Peyer's patch (tissue), 4 donors: ENCODE results near the gene SEC14L5. TPM values are rescaled to one million over a fixed set of nuclear protein-coding genes. Genes with fewer than 3 reads are reported as not detected.

Source experiments
- DNase-seq, 3 donors: peaks; one replicate each; pipeline ENCODE4 v3.0.0-alpha.2; 2017 to 2019
- H3K27ac ChIP-seq, 4 donors: fragments of 200-600 bp; sonication (generic); one replicate each; pipeline ENCODE4 v1.5.1; 2016 to 2019
- H3K27me3 ChIP-seq, 2 donors: fragments of 200-600 bp; sonication (generic); one replicate each; pipeline ENCODE4 v1.5.1; 2019
- H3K36me3 ChIP-seq, 3 donors: fragments of 200-600 bp; sonication (generic); one replicate each; pipeline ENCODE4 v1.5.1; 2016 to 2019
- H3K4me1 ChIP-seq, 4 donors: fragments of 200-600 bp; sonication (generic); one replicate each; pipeline ENCODE4 v1.5.1; 2016 to 2019
- H3K4me3 ChIP-seq, 4 donors: fragments of 200-600 bp; sonication (generic); 1 replicate in 3 of 4; 2 replicates in 1 of 4; pipeline ENCODE4 v1.5.1; 2016 to 2019; ENCODE audit warnings: mild to moderate bottlenecking in 1 of 4
- H3K9me3 ChIP-seq, 4 donors: fragments of 200-600 bp; sonication (generic); one replicate each; pipeline ENCODE4 v1.5.1; 2016 to 2019; ENCODE audit warnings: mild to moderate bottlenecking in 1 of 4
- CTCF ChIP-seq, 6 experiments: fragments of 450-650 bp in 4 of 6; fragments of 200-600 bp in 2 of 6; sonication (generic) in 1 of 6; IDR thresholded peaks; one replicate each; pipeline ENCODE4 v1.5.1; 2017 to 2019; ENCODE audit warnings: antibody characterized with exemption in 6 of 6, mild to moderate bottlenecking in 3 of 6, moderate library complexity in 1 of 6
- POLR2A ChIP-seq, 2 donors: fragments of 450-650 bp; IDR thresholded peaks; one replicate each; pipeline ENCODE4 v1.5.1; 2017; ENCODE audit warnings: antibody characterized with exemption in 2 of 2, mild to moderate bottlenecking in 2 of 2, moderate library complexity in 2 of 2
- total RNA-seq, 4 donors: library from RNA; depleted of rRNA; stranded (reverse); fragments of >200 nt; gene quantifications; one replicate each; pipeline ENCODE4 v1.1.0, GENCODE V29; 2016

SEC14L5 gene
- total RNA-seq, 4 donors from 2014 or later, result 0.13 to 2.0 (median 1.1) TPM

DNA sequence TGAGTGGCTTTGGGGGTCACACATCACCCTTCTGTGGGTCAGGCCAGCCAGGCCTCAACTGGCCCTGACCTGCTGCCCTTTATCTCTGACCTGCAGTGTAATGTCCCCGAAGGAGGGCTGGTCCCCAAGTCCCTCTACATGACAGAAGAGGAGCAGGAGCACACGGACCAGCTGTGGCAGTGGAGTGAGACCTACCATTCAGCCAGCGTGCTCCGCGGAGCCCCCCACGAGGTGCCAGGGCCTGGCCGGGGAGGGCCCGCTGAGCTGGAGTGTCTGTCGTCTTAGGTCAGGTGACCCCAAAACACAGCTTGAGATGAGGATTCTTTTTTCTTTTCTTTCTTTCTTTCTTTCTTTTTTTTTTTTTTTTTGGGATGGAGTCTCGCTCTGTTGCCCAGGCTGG is 49.1 kb downstream of the SEC14L5 start:
- Histone ChIP-seq H3K36me3 (no peaks in the 10 kb centered on the region), H3K4me1 (no peaks in the 10 kb centered on the region), H3K27ac (no peak overlapping the region), H3K27me3 (no peaks in the 10 kb centered on the region), H3K9me3 (no peaks in the 10 kb centered on the region), H3K4me3 (no peak overlapping the region)
- no peak for DNase-seq
- TF ChIP-seq CTCF (IDR thresholded peaks at IDR 0.05) (no peak), POLR2A (IDR thresholded peaks at IDR 0.05) (no peak)

GRCh38 chr16:5008311-5008731 is 50.2 kb downstream of the SEC14L5 start:
- Histone ChIP-seq H3K27ac (no peak overlapping the region), H3K27me3 (no peaks in the 10 kb centered on the region), H3K4me3 (no peak overlapping the region), H3K36me3 (no peaks in the 10 kb centered on the region), H3K4me1 (no peaks in the 10 kb centered on the region), H3K9me3 (no peaks in the 10 kb centered on the region)
- DNase-seq, result no peak
- TF ChIP-seq POLR2A (IDR thresholded peaks at IDR 0.05) (no peak), CTCF (IDR thresholded peaks at IDR 0.05) (no peak)

DNA sequence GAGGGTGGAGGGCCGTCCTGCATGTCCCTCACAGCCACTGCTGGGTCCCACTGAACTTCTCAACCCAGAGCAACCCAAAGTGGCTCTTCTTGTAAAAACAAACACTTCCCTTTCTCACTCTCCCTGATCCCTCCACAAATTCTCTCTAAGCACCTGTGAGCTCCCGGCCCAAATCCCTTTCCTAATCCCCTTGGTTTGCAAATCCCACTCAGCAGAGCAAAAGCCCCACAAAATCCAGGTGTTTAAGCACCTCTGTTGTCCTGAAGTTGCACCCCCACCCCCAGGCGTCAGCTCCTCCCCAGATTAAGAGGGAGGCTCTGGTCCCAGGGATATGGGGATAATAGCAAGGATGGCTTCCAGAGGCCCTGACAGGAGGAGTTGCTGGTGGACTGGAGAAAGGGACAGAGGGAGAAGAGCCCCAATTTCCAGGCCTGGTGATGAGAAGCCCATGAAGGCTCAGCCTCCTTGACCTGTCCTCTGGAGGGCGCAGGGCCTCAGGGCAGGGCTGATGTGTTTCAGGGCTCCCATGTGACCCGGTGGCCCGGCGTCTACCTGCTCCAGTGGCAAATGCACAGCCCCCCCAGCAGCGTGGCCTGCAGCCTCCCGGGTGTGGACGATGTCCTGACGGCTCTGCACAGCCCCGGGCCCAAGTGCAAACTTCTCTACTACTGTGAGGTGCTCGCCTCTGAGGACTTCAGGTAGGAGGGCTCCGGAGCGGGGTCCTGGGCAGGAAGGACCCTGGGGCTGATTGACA is 52.6 kb downstream of the SEC14L5 start:
- no peak for DNase-seq
- no peaks in the 10 kb centered on the region for H3K9me3 ChIP-seq
- no peak overlapping the region for H3K4me3 ChIP-seq
- H3K27me3 ChIP-seq, result no peaks in the 10 kb centered on the region
- no peak overlapping the region for H3K27ac ChIP-seq
- no peaks in the 10 kb centered on the region for H3K36me3 ChIP-seq
- TF ChIP-seq CTCF (IDR thresholded peaks at IDR 0.05) (no peak), POLR2A (IDR thresholded peaks at IDR 0.05) (no peak)
- no peaks in the 10 kb centered on the region for H3K4me1 ChIP-seq

DNA sequence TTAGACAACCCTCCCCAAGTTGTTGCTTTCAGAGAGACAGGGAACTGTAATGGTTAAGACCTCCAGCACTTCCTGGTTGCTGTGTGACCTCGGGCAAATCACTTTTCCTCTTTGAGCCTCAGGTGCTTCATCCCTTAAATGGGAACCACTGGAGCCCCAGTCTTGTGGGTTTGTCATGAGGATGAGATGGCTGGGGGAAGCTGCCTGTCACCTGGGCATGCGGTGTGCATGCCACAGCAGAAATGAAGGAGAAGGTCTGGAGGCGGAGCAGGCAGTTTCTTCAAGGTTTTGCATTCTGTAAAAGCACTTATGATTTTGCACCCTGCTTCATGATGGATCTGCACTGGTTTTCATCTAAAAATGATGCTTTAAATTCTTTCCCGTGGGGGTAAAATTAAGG is 53.5 kb downstream of the SEC14L5 start:
- no peak overlapping the region for H3K27ac ChIP-seq
- H3K4me1 ChIP-seq, result no peaks in the 10 kb centered on the region
- no peak for DNase-seq
- no peak overlapping the region for H3K4me3 ChIP-seq
- no peaks in the 10 kb centered on the region for H3K36me3 ChIP-seq
- no peaks in the 10 kb centered on the region for H3K9me3 ChIP-seq
- TF ChIP-seq CTCF (IDR thresholded peaks at IDR 0.05), result no peak
- TF ChIP-seq POLR2A (IDR thresholded peaks at IDR 0.05), result no peak
- H3K27me3 ChIP-seq, result no peaks in the 10 kb centered on the region

DNA sequence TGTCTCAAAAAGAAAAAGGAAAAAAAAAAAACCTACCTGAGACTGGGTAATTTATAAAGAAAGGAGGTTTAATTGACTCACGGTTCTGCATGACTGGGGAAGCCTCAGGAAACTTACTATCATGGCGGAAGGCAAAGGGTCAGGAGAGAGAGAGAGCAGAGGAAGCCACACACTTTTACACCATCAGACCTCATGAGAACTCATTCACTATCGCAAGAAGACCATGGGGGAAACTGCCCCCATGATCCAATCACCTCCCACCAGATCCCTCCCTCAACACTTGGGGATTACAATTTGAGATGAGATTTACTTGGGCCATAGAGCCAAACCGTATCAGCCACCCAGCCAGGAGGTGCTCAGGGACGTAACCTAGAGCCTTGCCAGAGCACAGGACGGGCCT is 54.8 kb downstream of the SEC14L5 start:
- Histone ChIP-seq H3K4me1 (no peaks in the 10 kb centered on the region), H3K4me3 (no peak overlapping the region), H3K27ac (no peak overlapping the region), H3K27me3 (no peaks in the 10 kb centered on the region), H3K9me3 (no peaks in the 10 kb centered on the region), H3K36me3 (no peaks in the 10 kb centered on the region)
- DNase-seq, result no peak
- TF ChIP-seq POLR2A (IDR thresholded peaks at IDR 0.05), result no peak
- no peak for TF ChIP-seq CTCF (IDR thresholded peaks at IDR 0.05)
